NCI-H2081 (cell line): Measurements from ENCODE around the gene CLEC4A.
"Not testable (repeated sequence)": the region's sequence is repeated elsewhere in the genome, so short reads cannot be mapped to it uniquely, and the experiment has no call there.

Experiments
- DNase-seq, 2 experiments: peaks; one replicate each; lab custom pipeline; 2025; lab: John Stamatoyannopoulos, UW

Gene CLEC4A

GRCh38 chr12:8134398-8134930, 11.0 kb downstream of the CLEC4A start:
- DNase-seq = not testable (repeated sequence)

GRCh38 chr12:8141647-8142046, 18.2 kb downstream of the CLEC4A start:
- not testable (repeated sequence) for DNase-seq

GRCh38 chr12:8143261-8143660, 19.8 kb downstream of the CLEC4A start:
- DNase-seq = no peak

DNA sequence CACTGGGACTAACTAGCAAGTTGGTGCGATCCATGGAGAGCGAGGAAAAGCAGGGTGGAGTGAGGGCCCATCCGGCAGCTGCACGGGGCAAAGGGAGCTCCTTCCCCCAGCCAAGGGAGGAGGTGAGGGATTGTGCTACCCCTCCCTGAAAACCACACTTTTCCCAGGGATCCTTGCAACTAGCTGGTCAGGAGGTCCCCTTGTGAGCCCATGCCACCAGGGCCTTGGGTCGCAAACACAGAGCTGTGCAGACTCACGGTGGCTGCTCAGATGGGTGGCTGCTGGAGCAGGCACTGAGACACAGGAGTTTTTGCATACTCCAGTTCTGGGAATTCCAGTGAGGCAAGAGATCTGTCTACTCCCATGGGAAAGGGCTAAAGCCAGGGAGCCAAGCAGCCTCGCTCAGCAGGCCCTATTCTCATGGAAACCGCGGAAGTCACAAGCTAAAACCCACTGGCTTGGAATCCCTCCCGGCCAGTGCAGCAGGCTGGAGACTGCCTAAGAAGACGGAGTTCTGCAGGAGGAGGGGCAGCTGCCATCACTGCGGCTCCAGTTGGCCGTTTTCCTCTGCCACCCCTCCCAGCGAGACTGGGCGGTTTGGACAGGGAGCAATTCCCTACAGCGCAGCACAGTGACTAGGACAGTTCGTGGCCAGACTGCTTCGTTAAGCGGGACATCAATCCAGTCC, 22.5 kb downstream of the CLEC4A start:
- DNase-seq = no peak

- no peak for DNase-seq
Observed at GRCh38 chr12:8146442-8146771, 23.0 kb downstream of the CLEC4A start.

GRCh38 chr12:8154526-8154925, 31.1 kb downstream of the CLEC4A start:
- no peak for DNase-seq

- DNase-seq = no peak
Observed at GRCh38 chr12:8156416-8156815, 33.0 kb downstream of the CLEC4A start.

DNA sequence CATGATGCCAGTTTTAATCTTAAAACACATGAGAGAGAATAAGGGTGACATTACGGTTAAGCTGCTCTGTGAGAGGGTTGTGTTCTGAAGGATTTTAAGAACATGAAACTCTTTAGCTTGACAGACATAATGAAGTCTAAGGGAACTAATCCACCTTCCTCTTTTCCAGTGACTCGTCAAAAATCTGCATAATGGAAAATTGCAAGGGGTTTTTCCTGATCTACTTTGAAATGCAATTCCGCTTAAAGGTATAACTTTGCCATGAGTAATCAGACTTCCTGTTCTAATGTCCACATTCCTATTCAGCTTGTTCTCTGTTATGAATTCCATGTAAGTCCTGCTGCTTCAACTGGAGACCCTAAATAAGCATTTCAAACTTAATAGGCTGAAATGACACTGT, 33.4 kb downstream of the CLEC4A start, which contains the start of gene ZNF705A:
TSS of gene ZNF705A (plus strand) at position 171 of the 400 bp plus-strand sequence. CDS start 15,611 bp downstream, outside the sequence.
- no peak for DNase-seq

DNA sequence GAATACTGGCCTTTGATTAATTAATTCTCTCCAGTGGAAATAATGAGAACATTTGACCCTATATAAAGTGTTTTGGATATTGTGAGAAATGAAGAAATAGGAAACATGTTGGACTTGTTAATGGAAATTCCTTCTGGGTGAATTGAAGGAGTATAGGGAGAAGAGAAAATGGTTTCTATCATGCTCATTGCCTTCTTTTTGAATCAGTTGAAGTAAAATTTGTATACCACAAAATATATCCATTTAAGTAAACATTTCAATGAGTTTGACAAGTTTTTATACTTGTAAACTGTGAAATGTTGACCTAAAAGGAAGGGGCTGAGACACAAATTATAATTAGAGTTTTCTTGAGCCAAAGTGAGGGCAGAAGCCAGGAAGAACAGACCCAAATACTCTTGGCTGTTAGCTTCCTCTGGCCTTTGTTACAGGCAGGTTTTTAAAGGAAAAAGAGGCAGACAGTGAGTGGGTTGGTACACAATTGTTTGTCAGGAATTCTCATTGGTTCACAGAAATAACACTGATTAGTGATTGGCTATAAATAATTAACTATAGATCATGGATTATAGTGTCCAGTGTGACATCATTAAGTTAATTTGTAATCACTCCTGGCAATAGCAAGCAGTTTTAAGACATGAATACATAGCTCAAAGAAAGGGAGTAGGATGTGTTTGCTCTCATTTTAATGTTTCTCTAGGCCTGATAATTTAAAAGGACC, 34.2 kb downstream of the CLEC4A start:
- DNase-seq = no peak

DNA sequence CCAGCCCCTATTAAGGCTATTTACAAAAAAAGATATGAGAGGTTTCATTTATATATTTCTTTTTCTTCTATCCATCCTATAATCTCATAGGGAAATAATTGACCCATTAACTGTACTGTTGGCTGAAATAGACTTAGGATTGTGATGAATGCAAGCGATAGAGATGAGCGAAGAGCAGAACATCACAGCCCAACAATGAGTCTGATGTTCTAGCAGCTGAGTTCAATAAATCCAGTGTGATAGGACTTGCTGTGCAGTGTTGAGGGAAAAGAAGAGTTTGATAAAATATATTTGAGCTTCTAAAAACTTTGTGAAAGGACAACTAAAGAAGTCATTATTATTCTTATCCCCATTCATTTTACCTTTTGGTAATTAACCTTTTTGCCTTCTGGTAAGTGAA, 49.5 kb downstream of the CLEC4A start:
- not testable (repeated sequence) for DNase-seq

DNA sequence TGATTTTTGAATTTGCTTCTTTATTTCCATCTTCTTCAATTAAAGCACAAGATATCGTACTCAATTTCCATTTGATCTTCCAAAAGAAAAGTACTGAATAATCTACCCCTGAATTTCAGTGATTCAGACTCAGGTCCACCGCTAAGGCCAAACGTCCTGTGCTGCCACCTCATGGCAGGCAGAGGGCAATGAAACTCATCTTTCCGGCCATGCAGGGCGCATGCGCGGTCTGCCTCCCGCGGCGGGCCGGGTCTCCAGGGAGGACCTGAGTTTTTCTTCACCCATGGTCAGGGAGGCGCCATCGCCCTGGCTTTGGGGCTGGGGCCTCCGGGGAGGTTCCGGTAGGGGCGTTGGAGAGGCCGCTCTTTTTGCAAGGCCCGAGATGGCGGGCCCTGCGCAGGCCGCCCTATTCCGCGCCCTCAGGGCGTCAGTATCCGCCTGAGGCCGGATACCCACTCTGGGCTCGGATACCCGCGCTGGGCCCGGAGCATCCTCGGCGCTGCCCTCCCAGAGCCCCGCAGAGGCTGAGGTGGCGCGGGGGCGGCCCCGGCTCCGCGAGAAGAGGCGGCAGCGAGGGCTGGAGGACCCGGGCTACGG, 56.7 kb downstream of the CLEC4A start:
- DNase-seq = peak; percentile 25 to 30

DNA sequence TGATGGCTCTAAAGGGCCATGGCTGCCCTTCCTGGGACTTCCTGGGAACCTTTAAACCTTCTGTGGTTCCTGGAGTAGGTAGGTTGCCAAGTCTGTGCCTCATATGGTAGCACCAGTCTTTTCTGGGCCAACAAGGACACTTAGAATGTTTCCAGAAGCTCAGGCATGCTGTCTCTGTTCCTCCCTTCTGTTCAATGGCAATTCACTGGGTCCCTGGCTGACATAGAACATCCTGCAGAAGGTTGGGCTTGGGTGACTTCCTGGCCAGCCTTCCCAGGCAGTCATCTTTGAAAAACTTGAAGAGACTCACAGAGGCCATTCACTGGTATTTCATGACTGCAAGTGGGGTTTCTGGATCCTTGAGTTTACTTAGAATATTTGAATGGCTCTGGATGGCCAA, 57.9 kb downstream of the CLEC4A start:
- not testable (repeated sequence) for DNase-seq

DNA sequence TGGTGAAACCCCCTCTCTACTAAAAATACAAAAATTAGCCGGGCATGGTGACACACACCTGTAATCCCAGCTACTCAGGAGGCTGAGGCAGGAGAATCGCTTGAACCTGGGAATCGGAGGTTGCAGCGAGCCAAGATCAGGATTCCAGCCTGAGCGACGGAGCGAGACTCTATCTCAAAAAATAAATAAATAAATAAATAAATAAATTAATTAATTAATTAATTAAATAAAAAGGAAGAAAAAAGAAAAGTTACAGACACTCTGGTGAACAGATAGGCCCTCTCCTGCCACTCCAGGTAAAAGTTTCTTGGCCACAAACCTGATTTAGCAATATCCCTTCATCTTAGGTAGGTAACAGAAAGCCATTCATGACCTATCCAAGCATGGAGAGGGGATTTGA, 59.5 kb downstream of the CLEC4A start:
- DNase-seq = not testable (repeated sequence)

DNA sequence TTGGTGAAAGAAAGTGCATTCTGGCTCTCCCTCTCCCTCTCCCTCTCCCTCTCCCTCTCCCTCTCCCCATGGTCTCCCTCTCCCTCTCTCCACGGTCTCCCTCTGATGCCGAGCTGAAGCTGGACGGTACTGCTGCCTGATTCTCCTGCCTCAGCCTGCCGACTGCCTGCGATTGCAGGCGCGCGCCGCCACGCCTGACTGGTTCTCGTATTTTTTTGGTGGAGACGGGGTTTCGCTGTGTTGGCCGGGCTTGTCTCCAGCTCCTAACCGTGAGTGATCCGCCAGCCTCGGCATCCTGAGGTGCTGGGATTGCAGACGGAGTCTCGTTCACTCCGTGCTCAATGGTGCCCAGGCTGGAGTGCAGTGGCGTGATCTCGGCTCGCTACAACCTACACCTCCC, 59.9 kb downstream of the CLEC4A start:
- DNase-seq = not testable (repeated sequence)

DNA sequence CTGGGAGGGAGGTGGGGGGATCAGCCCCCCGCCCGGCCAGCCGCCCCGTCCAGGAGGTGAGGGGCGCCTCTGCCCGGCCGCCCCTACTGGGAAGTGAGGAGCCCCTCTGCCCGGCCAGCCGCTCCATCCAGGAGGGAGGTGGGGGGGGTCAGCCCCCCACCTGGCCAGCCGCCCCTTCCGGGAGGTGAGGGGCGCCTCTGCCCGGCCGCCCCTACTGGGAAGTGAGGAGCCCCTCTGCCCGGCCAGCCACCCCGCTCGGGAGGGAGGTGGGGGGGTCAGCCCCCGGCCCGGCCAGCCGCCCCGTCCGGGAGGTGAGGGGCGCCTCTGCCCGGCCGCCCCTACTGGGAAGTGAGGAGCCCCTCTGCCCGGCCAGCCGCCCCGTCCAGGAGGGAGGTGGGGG, 60.8 kb downstream of the CLEC4A start:
- DNase-seq = not testable (repeated sequence)

DNA sequence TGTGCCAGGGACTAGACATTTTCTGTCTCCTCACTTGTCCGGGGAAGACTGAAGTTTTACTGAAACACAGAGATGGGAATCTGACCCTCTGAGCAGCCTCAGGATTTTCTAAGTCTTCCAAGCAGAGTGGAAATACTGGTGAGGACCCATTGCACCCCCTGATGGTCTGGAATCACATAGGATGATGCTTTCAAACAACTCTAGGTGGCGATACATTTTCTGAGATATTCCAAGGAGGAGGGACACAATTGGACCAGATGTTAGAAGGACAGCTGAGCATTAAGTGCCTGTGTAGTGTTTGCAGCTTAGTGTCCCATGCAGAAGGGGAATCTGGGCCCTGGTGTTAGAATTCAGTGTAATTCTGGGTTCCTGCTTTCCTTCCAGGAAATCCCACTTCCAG, 64.7 kb downstream of the CLEC4A start:
- DNase-seq = not testable (repeated sequence)
